ENCODE results near the gene HSPG2.

HSPG2 gene

DNA sequence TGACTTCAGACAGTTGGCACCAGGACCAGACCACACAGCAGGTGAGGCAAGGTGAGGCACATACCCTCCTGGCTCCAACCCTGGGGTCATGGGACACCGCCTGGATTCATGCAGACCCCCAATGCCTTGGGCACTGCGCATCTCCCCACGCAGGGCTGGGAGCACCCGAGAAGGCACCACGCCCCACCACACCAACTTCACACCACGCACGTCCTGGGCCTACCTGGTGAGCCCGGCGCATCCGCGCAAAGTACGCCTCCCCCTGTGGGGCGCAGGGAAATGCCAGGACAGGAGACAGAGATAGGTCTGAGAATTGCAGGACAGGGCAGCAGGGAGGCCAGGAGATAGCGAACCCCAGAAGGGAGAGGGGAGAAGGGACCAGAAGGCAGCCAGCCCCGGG is 66.5 kb downstream of the HSPG2 start:
- Histone ChIP-seq H3K36me3 (ENCODE audit: low read length) (no peaks in the 10 kb centered on the region), H3F3A (ENCODE audit: insufficient read depth) (no peaks in the 10 kb centered on the region), H3K9ac (ENCODE audit: low read length) (no peak overlapping the region), H3K27ac (ENCODE audit: low read depth, low read length) (no peak overlapping the region), H3K4me3 (ENCODE audit: insufficient read depth, low read length, poor library complexity, severe bottlenecking) (no peak overlapping the region), H3K9me2 (replicated peaks; ENCODE audit: insufficient read depth, low read length) (no peaks in the 10 kb centered on the region), H3K9me3 (ENCODE audit: insufficient read depth, low read length) (no peaks in the 10 kb centered on the region), H3K4me2 (ENCODE audit: low read depth, low read length, poor library complexity, severe bottlenecking) (no peak overlapping the region), H4K20me1 (ENCODE audit: low read depth, low read length) (no peaks in the 10 kb centered on the region), H2AFZ (ENCODE audit: low read depth, low read length, severe bottlenecking) (no peak overlapping the region), H3K79me2 (ENCODE audit: insufficient read depth, low read length) (no peaks in the 10 kb centered on the region), H3K27me3 (ENCODE audit: low read length) (no peaks in the 10 kb centered on the region)
- TF ChIP-seq EZH2phosphoT487 (conservative IDR thresholded peaks at IDR 0.05; ENCODE audit: low read length) = no peak
- TF ChIP-seq, protein P1, sequence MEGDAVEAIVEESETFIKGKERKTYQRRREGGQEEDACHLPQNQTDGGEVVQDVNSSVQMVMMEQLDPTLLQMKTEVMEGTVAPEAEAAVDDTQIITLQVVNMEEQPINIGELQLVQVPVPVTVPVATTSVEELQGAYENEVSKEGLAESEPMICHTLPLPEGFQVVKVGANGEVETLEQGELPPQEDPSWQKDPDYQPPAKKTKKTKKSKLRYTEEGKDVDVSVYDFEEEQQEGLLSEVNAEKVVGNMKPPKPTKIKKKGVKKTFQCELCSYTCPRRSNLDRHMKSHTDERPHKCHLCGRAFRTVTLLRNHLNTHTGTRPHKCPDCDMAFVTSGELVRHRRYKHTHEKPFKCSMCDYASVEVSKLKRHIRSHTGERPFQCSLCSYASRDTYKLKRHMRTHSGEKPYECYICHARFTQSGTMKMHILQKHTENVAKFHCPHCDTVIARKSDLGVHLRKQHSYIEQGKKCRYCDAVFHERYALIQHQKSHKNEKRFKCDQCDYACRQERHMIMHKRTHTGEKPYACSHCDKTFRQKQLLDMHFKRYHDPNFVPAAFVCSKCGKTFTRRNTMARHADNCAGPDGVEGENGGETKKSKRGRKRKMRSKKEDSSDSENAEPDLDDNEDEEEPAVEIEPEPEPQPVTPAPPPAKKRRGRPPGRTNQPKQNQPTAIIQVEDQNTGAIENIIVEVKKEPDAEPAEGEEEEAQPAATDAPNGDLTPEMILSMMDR (IDR thresholded peaks at IDR 0.05; ENCODE audit: insufficient read depth, low read length, poor library complexity, severe bottlenecking) = no peak

DNA sequence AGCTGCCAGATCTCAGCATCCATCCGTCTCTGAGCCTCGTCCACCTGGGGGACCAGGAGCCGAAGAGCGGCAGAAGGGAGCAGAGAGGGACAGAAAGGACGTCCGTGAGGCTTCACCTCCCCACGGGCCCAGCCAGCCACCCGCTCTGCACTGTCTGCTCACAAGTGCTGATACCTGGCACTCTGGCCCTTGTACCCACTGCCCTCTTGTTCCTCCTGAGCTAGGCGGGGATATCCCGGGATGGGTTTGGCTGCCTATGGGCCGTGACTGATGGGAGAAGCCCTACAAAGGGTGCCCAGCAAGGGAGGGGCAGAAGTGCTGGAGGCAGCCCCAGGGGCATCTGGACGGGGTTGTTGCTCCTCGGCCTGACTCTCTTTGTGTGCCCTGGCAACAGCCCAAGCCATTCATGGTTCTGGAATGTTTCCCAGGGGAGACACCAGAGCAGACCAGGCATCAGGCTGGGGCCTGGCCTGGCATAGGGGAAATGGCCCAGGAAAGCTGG is 67.4 kb downstream of the HSPG2 start:
- no peak overlapping the region for H2AFZ ChIP-seq (ENCODE audit: low read depth, low read length, severe bottlenecking)
- H3K4me3 ChIP-seq (ENCODE audit: insufficient read depth, low read length, poor library complexity, severe bottlenecking) = no peak overlapping the region
- TF ChIP-seq, protein P1 (IDR thresholded peaks at IDR 0.05; ENCODE audit: insufficient read depth, low read length, poor library complexity, severe bottlenecking) = no peak
- TF ChIP-seq EZH2phosphoT487 (conservative IDR thresholded peaks at IDR 0.05; ENCODE audit: low read length) = no peak
- H3K9me2 ChIP-seq (replicated peaks; ENCODE audit: insufficient read depth, low read length) = no peaks in the 10 kb centered on the region
- no peaks in the 10 kb centered on the region for H4K20me1 ChIP-seq (ENCODE audit: low read depth, low read length)
- no peak overlapping the region for H3K9ac ChIP-seq (ENCODE audit: low read length)
- no peaks in the 10 kb centered on the region for H3K9me3 ChIP-seq (ENCODE audit: insufficient read depth, low read length)
- H3K27me3 ChIP-seq (ENCODE audit: low read length) = no peaks in the 10 kb centered on the region
- H3K36me3 ChIP-seq (ENCODE audit: low read length) = no peaks in the 10 kb centered on the region
- H3K4me2 ChIP-seq (ENCODE audit: low read depth, low read length, poor library complexity, severe bottlenecking) = no peak overlapping the region
- no peak overlapping the region for H3K27ac ChIP-seq (ENCODE audit: low read depth, low read length)
- H3K79me2 ChIP-seq (ENCODE audit: insufficient read depth, low read length) = no peaks in the 10 kb centered on the region
- H3F3A ChIP-seq (ENCODE audit: insufficient read depth) = no peaks in the 10 kb centered on the region

DNA sequence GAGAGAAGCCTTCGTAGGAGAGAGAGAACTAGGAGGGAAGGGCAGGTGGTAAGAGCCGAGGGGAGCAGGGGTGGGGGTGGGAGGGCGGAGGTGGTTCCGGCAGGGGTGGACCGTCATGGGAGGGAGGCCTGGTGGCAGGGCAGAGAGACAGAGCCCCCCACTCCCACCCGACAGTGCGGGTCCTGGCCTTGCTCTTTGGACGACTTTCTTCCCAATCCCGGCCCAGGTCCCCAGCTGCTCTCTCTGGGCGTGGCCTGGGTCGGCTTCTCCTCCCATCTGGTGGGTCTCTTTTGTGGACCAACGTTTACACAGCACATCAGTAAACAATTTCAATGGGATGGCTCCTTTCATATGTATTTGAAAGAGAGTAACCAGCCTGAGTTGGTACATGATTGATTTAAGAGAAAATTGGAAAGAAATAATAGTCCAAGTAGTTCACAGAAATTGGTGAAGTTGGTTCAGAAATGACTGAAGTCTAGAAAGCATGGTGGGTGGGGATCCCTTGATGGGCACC is 68.1 kb downstream of the HSPG2 start:
- no peaks in the 10 kb centered on the region for H3K79me2 ChIP-seq (ENCODE audit: insufficient read depth, low read length)
- no peaks in the 10 kb centered on the region for H3K9me2 ChIP-seq (replicated peaks; ENCODE audit: insufficient read depth, low read length)
- no peak overlapping the region for H3K4me2 ChIP-seq (ENCODE audit: low read depth, low read length, poor library complexity, severe bottlenecking)
- H3K9me3 ChIP-seq (ENCODE audit: insufficient read depth, low read length) = no peaks in the 10 kb centered on the region
- H3K9ac ChIP-seq (ENCODE audit: low read length) = no peak overlapping the region
- H3K4me3 ChIP-seq (ENCODE audit: insufficient read depth, low read length, poor library complexity, severe bottlenecking) = no peak overlapping the region
- H3F3A ChIP-seq (ENCODE audit: insufficient read depth) = no peaks in the 10 kb centered on the region
- no peaks in the 10 kb centered on the region for H3K36me3 ChIP-seq (ENCODE audit: low read length)
- no peak for TF ChIP-seq EZH2phosphoT487 (conservative IDR thresholded peaks at IDR 0.05; ENCODE audit: low read length)
- TF ChIP-seq, protein P1 (IDR thresholded peaks at IDR 0.05; ENCODE audit: insufficient read depth, low read length, poor library complexity, severe bottlenecking) = no peak
- H3K27ac ChIP-seq (ENCODE audit: low read depth, low read length) = no peak overlapping the region
- H3K27me3 ChIP-seq (ENCODE audit: low read length) = no peaks in the 10 kb centered on the region
- no peaks in the 10 kb centered on the region for H4K20me1 ChIP-seq (ENCODE audit: low read depth, low read length)
- no peak overlapping the region for H2AFZ ChIP-seq (ENCODE audit: low read depth, low read length, severe bottlenecking)

All from SU-DHL-6 (cell line).